ENCODE results near the gene DLG1. TPM values are rescaled to one million over a fixed set of nuclear protein-coding genes. Genes with fewer than 3 reads are reported as not detected.

Gene DLG1
- total and polyA plus RNA-seq, 2 experiments from 2014 or later: 27.6 to 98.0 TPM

DNA sequence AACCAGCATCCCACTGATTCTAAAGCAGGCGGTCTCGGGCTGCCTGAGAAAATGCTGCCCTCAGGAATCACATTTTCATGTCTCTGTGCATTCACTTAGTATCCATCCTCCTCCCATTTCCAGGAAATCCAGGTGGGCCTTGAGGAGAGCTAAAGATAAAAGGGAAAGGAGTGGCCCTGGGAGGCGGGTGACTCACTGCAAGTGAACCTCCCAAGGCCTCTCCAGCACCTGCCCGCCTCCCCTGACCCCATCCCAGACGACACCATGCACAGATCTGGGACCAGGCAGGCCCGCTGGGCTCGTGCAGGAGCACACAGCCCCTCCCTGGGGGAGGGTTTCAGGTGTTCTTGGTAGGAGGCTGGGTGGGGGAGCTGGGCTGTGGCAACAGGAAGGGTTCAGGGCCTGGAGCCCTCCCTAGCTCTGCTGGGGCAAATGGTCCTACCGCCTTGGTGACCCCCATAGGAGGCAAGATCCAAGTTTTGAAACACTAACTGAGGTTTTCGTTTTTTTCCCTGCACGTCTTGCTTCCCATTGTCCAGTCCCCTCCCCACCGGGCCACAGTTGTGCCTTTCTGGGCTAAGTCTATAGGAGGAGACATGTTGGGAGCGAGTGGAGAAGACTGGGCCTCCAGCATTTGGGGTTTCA lies 291.0 kb downstream of the DLG1 start:
- H2AFZ ChIP-seq: no peak overlapping the region
- H3K27me3 Mint-ChIP-seq (ENCODE audit: insufficient read depth, low read depth, poor library complexity): peaks cover 23% of the 10 kb centered on the region

More for the DNA sequence above, 291.0 kb downstream of the DLG1 start:
- no peak for DNase-seq (ENCODE audit: low spot score)
- H3K4me1 ChIP-seq (ENCODE audit: insufficient read depth): no peaks in the 10 kb centered on the region; the same call in 1 of the 2 replicates
- no peaks in the 10 kb centered on the region for H4K20me1 ChIP-seq (replicated peaks; ENCODE audit: insufficient read depth)
- no peak for ATAC-seq
- no peak overlapping the region for H3K4me2 ChIP-seq
- H3K36me3 Mint-ChIP-seq (ENCODE audit: low read depth): peaks cover 4% of the 10 kb centered on the region; the same call in 1 of the 3 replicates
- H3K9me3 Mint-ChIP-seq: peaks cover 3% of the 10 kb centered on the region; the same call in 2 of the 3 replicates
- H3K9me2 ChIP-seq (ENCODE audit: insufficient read depth): no peaks in the 10 kb centered on the region
- no peaks in the 10 kb centered on the region for H3F3A ChIP-seq (replicated peaks; ENCODE audit: low read depth)
- H3K27ac ChIP-seq (ENCODE audit: low read depth): no peak overlapping the region
- H3K4me1 Mint-ChIP-seq: peaks cover 6% of the 10 kb centered on the region
- H3K4me3 Mint-ChIP-seq: no peak overlapping the region
- H3K27me3 ChIP-seq (ENCODE audit: insufficient read depth): peaks cover 22% of the 10 kb centered on the region
- H3K36me3 ChIP-seq (ENCODE audit: insufficient read depth): no peaks in the 10 kb centered on the region
- no peak overlapping the region for H3K4me3 ChIP-seq
- no peak overlapping the region; the same call in 1 of the 2 replicates for H3K27ac Mint-ChIP-seq
- TF ChIP-seq POLR2AphosphoS5 (IDR thresholded peaks at IDR 0.05; ENCODE audit: low read depth) (no peak), ZNF114 (CRISPR knock-in tag; IDR thresholded peaks at IDR 0.05) (no peak), ZNF331 (CRISPR knock-in tag; IDR thresholded peaks at IDR 0.05; ENCODE audit: low read depth) (no peak), EZH2phosphoT487 (IDR thresholded peaks at IDR 0.05; ENCODE audit: unreplicated experiment) (no peak), STAT1 (IDR thresholded peaks at IDR 0.05; ENCODE audit: unreplicated experiment) (no peak), JUNB (IDR thresholded peaks at IDR 0.05; ENCODE audit: unreplicated experiment) (no peak), EZH2 (IDR thresholded peaks at IDR 0.05; ENCODE audit: low read depth, unreplicated experiment) (no peak), CREB1 (CRISPR knock-in tag; IDR thresholded peaks at IDR 0.05; ENCODE audit: low read depth) (no peak), NANOG (IDR thresholded peaks at IDR 0.05; ENCODE audit: borderline replicate concordance) (no peak)
- TF ChIP-seq, protein P1, sequence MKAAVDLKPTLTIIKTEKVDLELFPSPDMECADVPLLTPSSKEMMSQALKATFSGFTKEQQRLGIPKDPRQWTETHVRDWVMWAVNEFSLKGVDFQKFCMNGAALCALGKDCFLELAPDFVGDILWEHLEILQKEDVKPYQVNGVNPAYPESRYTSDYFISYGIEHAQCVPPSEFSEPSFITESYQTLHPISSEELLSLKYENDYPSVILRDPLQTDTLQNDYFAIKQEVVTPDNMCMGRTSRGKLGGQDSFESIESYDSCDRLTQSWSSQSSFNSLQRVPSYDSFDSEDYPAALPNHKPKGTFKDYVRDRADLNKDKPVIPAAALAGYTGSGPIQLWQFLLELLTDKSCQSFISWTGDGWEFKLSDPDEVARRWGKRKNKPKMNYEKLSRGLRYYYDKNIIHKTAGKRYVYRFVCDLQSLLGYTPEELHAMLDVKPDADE (IDR thresholded peaks at IDR 0.05): no peak
- TF ChIP-seq, protein P2, sequence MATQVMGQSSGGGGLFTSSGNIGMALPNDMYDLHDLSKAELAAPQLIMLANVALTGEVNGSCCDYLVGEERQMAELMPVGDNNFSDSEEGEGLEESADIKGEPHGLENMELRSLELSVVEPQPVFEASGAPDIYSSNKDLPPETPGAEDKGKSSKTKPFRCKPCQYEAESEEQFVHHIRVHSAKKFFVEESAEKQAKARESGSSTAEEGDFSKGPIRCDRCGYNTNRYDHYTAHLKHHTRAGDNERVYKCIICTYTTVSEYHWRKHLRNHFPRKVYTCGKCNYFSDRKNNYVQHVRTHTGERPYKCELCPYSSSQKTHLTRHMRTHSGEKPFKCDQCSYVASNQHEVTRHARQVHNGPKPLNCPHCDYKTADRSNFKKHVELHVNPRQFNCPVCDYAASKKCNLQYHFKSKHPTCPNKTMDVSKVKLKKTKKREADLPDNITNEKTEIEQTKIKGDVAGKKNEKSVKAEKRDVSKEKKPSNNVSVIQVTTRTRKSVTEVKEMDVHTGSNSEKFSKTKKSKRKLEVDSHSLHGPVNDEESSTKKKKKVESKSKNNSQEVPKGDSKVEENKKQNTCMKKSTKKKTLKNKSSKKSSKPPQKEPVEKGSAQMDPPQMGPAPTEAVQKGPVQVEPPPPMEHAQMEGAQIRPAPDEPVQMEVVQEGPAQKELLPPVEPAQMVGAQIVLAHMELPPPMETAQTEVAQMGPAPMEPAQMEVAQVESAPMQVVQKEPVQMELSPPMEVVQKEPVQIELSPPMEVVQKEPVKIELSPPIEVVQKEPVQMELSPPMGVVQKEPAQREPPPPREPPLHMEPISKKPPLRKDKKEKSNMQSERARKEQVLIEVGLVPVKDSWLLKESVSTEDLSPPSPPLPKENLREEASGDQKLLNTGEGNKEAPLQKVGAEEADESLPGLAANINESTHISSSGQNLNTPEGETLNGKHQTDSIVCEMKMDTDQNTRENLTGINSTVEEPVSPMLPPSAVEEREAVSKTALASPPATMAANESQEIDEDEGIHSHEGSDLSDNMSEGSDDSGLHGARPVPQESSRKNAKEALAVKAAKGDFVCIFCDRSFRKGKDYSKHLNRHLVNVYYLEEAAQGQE (IDR thresholded peaks at IDR 0.05; ENCODE audit: unreplicated experiment): no peak
- TF ChIP-seq, protein P3, sequence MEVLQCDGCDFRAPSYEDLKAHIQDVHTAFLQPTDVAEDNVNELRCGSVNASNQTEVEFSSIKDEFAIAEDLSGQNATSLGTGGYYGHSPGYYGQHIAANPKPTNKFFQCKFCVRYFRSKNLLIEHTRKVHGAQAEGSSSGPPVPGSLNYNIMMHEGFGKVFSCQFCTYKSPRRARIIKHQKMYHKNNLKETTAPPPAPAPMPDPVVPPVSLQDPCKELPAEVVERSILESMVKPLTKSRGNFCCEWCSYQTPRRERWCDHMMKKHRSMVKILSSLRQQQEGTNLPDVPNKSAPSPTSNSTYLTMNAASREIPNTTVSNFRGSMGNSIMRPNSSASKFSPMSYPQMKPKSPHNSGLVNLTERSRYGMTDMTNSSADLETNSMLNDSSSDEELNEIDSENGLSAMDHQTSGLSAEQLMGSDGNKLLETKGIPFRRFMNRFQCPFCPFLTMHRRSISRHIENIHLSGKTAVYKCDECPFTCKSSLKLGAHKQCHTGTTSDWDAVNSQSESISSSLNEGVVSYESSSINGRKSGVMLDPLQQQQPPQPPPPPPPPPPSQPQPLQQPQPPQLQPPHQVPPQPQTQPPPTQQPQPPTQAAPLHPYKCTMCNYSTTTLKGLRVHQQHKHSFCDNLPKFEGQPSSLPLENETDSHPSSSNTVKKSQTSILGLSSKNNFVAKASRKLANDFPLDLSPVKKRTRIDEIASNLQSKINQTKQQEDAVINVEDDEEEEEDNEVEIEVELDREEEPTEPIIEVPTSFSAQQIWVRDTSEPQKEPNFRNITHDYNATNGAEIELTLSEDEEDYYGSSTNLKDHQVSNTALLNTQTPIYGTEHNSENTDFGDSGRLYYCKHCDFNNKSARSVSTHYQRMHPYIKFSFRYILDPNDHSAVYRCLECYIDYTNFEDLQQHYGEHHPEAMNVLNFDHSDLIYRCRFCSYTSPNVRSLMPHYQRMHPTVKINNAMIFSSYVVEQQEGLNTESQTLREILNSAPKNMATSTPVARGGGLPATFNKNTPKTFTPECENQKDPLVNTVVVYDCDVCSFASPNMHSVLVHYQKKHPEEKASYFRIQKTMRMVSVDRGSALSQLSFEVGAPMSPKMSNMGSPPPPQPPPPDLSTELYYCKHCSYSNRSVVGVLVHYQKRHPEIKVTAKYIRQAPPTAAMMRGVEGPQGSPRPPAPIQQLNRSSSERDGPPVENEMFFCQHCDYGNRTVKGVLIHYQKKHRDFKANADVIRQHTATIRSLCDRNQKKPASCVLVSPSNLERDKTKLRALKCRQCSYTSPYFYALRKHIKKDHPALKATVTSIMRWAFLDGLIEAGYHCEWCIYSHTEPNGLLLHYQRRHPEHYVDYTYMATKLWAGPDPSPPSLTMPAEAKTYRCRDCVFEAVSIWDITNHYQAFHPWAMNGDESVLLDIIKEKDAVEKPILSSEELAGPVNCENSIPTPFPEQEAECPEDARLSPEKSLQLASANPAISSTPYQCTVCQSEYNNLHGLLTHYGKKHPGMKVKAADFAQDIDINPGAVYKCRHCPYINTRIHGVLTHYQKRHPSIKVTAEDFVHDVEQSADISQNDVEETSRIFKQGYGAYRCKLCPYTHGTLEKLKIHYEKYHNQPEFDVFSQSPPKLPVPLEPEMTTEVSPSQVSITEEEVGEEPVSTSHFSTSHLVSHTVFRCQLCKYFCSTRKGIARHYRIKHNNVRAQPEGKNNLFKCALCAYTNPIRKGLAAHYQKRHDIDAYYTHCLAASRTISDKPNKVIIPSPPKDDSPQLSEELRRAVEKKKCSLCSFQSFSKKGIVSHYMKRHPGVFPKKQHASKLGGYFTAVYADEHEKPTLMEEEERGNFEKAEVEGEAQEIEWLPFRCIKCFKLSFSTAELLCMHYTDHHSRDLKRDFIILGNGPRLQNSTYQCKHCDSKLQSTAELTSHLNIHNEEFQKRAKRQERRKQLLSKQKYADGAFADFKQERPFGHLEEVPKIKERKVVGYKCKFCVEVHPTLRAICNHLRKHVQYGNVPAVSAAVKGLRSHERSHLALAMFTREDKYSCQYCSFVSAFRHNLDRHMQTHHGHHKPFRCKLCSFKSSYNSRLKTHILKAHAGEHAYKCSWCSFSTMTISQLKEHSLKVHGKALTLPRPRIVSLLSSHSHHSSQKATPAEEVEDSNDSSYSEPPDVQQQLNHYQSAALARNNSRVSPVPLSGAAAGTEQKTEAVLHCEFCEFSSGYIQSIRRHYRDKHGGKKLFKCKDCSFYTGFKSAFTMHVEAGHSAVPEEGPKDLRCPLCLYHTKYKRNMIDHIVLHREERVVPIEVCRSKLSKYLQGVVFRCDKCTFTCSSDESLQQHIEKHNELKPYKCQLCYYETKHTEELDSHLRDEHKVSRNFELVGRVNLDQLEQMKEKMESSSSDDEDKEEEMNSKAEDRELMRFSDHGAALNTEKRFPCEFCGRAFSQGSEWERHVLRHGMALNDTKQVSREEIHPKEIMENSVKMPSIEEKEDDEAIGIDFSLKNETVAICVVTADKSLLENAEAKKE (CRISPR knock-in tag; IDR thresholded peaks at IDR 0.05): no peak
- TF ChIP-seq, protein P4, sequence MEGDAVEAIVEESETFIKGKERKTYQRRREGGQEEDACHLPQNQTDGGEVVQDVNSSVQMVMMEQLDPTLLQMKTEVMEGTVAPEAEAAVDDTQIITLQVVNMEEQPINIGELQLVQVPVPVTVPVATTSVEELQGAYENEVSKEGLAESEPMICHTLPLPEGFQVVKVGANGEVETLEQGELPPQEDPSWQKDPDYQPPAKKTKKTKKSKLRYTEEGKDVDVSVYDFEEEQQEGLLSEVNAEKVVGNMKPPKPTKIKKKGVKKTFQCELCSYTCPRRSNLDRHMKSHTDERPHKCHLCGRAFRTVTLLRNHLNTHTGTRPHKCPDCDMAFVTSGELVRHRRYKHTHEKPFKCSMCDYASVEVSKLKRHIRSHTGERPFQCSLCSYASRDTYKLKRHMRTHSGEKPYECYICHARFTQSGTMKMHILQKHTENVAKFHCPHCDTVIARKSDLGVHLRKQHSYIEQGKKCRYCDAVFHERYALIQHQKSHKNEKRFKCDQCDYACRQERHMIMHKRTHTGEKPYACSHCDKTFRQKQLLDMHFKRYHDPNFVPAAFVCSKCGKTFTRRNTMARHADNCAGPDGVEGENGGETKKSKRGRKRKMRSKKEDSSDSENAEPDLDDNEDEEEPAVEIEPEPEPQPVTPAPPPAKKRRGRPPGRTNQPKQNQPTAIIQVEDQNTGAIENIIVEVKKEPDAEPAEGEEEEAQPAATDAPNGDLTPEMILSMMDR (conservative IDR thresholded peaks at IDR 0.05; ENCODE audit: low read depth in 2 of 2): no peak
- no peaks in the 10 kb centered on the region for H3K79me2 ChIP-seq (replicated peaks; ENCODE audit: insufficient read depth)
